ENCODE results near the gene KASH5. TPM values are rescaled to one million over a fixed set of nuclear protein-coding genes. Genes with fewer than 3 reads are reported as not detected.

KASH5 gene
- total and polyA plus RNA-seq, 11 donors, result not detected

DNA sequence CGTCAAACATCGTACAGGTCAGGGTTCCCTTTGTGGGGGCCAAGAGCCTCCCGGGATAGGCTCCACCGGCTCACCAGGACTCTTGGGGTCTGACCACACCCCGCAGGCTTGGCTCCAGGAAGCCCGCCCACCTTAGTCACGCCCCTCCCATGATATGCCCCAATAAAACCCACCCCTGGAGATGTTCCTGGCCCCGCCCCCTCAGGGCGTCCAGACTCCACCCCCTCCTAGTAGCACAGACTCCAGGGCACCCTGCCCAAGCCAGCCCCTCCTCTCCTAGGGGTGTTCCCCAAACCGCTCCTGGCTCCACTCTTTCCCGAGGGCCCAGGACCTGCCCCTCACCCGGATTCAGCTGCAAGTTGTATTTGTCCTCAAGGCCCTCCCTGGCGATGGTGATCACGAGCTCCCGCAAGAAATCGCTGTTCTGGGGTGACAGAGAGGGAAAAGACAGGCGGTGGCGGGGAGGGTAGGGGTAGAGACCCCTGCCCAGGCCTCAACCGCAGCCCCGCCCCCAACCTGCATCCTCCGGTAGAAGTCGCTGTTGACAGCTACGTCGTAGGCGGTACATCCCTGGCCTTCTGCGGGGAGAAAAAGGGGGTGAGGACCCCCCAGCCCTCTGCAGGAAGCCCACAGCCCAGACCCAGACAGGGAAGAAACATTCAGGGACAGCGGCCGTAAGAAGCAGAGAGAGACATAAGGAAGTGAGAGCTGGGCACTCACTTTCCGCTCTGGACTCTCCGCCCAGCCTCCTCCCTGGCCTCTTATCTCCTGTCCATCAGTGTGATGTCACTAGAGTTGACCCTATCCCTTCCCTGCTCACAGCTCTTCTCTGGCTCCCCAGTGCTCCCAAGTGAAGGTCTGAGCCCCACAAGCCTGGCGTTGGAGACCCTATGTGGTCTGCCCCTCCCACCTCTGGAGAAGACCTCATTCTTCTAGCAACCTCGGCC is 59.7 kb downstream of the KASH5 start:
- H3K27ac ChIP-seq, result no peak overlapping the region
- H3K9me3 ChIP-seq, result no peaks in the 10 kb centered on the region
- 74 to 83% (median 80%) methylated on average over 24 to 32 of the region's 32 CpGs for WGBS, 4 donors
- H3K4me3 ChIP-seq, result no peak overlapping the region
- peak in 1 of 5 donors; percentile 53 for DNase-seq
- H3K27me3 ChIP-seq, result no peaks in the 10 kb centered on the region
- H3K36me3 ChIP-seq, result peaks cover 0 to 25% (median 7%) of the 10 kb centered on the region in 9 donors
- intact Hi-C loops (cut with DNase I), result loop anchor here in 3 of 10 donors (10.0 kb wide), 2 partner anchors 183 to 223 kb away; no protein-coding TSS in a partner anchor
- no peak for TF ChIP-seq POLR2A (IDR thresholded peaks at IDR 0.05)
- TF ChIP-seq, protein P1, sequence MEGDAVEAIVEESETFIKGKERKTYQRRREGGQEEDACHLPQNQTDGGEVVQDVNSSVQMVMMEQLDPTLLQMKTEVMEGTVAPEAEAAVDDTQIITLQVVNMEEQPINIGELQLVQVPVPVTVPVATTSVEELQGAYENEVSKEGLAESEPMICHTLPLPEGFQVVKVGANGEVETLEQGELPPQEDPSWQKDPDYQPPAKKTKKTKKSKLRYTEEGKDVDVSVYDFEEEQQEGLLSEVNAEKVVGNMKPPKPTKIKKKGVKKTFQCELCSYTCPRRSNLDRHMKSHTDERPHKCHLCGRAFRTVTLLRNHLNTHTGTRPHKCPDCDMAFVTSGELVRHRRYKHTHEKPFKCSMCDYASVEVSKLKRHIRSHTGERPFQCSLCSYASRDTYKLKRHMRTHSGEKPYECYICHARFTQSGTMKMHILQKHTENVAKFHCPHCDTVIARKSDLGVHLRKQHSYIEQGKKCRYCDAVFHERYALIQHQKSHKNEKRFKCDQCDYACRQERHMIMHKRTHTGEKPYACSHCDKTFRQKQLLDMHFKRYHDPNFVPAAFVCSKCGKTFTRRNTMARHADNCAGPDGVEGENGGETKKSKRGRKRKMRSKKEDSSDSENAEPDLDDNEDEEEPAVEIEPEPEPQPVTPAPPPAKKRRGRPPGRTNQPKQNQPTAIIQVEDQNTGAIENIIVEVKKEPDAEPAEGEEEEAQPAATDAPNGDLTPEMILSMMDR (IDR thresholded peaks at IDR 0.05), result no peak
- peaks cover 0 to 17% (median 4%) of the 10 kb centered on the region in 12 donors for H3K4me1 ChIP-seq
- ATAC-seq, result no peak

DNA sequence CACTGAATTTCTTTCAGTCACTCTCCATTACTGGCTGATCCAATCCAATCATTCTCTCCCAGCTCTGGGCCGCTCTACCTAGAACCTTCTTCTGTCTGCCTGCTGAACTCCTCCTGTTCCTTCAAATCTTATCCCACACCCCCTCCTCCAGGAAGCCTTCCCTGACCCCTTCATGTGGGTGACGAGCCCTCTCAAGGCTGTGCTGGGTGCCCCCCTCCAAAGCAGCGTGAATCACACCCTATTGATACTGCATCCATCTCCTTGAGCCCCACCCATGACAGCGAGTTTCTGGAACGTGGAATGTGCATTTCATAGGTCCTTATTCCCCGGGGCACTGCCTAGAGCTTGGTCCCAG is 60.4 kb downstream of the KASH5 start:
- ATAC-seq (no peak), DNase-seq (no peak)
- peaks cover 0 to 25% (median 7%) of the 10 kb centered on the region in 9 donors for H3K36me3 ChIP-seq
- TF ChIP-seq POLR2A (IDR thresholded peaks at IDR 0.05), result no peak
- TF ChIP-seq, protein P1 (IDR thresholded peaks at IDR 0.05), result no peak
- peaks cover 0 to 17% (median 4%) of the 10 kb centered on the region in 12 donors for H3K4me1 ChIP-seq
- H3K27ac ChIP-seq, result no peak overlapping the region
- no peak overlapping the region for H3K4me3 ChIP-seq
- intact Hi-C loops (cut with DNase I), result loop anchor here in 3 of 10 donors (10.0 kb wide), 2 partner anchors 184 to 224 kb away; no protein-coding TSS in a partner anchor
- H3K9me3 ChIP-seq, result no peaks in the 10 kb centered on the region
- WGBS, 4 donors, result 92 to 96% (median 94%) methylated on average over 6 of the region's 6 CpGs
- H3K27me3 ChIP-seq, result no peaks in the 10 kb centered on the region

DNA sequence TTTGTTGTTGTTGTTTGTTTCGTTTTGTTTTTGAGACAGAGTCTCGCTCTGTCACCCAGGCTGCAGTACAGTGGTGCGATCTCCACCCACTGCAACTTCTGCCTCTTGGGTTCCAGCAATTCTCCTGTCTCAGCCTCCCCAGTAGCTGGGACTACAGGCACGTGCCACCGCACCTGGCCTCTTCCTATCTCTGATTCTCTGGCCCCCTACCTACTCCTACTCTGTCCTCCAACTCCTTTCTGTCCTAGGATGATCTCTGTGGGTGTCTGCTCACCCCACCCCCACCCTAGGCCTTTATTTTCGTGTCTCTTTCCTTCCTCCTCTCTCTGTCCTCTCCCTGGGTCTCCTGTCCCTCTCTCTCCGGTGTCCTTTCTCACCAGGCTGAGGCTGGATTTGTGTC is 62.4 kb downstream of the KASH5 start:
- no peaks in the 10 kb centered on the region for H3K9me3 ChIP-seq
- peaks cover 0 to 31% (median 9%) of the 10 kb centered on the region in 12 donors for H3K4me1 ChIP-seq
- ATAC-seq, result no peak
- intact Hi-C loops (cut with DNase I), result loop anchor here in 1 of 10 donors (5.0 kb wide), 1 partner anchor 192 kb away; the partner anchor contains the start of genes RRAS and SCAF1
- 80 to 86% (median 82%) methylated on average over 7 of the region's 7 CpGs for WGBS, 4 donors
- TF ChIP-seq POLR2A (IDR thresholded peaks at IDR 0.05), result no peak
- TF ChIP-seq, protein P1 (IDR thresholded peaks at IDR 0.05), result no peak
- H3K36me3 ChIP-seq, result peaks cover 0 to 25% (median 7%) of the 10 kb centered on the region in 9 donors
- peak overlapping the region in 2 of 12 donors; percentile 85 to 88 for H3K4me3 ChIP-seq
- H3K27me3 ChIP-seq, result no peaks in the 10 kb centered on the region
- DNase-seq, result no peak
- no peak overlapping the region for H3K27ac ChIP-seq
